Measurements from ENCODE around the gene XRCC1. TPM values are rescaled to one million over a fixed set of nuclear protein-coding genes. Genes with fewer than 3 reads are reported as not detected.
A peak's percentile ranks its signal among the peaks of the same experiment; 100 is the strongest.

Gene XRCC1
- total and polyA plus RNA-seq, 2 of the 4 experiments (the other 2 are of a cell fraction) = 12.5 to 21.3 TPM

GRCh38 chr19:43624933-43625332, 49.6 kb upstream of the XRCC1 start:
- Histone ChIP-seq H3K27ac (ENCODE audit: insufficient read depth, low read length) (no peak overlapping the region), H2AK9ac (replicated peaks; ENCODE audit: low read depth, low read length, poor library complexity) (no peak overlapping the region), H3K4me3 (ENCODE audit: insufficient read depth, low read depth, low read length) (no peak overlapping the region), H4K20me1 (ENCODE audit: insufficient read depth, low read length) (no peaks in the 10 kb centered on the region), H4K91ac (ENCODE audit: insufficient read depth, low read depth, low read length) (no peak overlapping the region), H3K27me3 (ENCODE audit: control insufficient read depth, insufficient read depth, low read length) (no peaks in the 10 kb centered on the region), H3K4ac (ENCODE audit: low read depth, low read length) (no peak overlapping the region), H4K5ac (ENCODE audit: low read depth, low read length) (no peak overlapping the region), H3K79me1 (ENCODE audit: low read depth in 1 of 2, low read length in 2 of 2) (peaks cover 8 to 12% of the 10 kb centered on the region in 2 experiments; a peak in 3 of 4 replicates), H2BK5ac (ENCODE audit: low read depth, low read length, poor library complexity, severe bottlenecking) (no peak overlapping the region), H3K9ac (ENCODE audit: low read depth, low read length) (no peak overlapping the region), H2BK15ac (ENCODE audit: low read depth, low read length) (no peak overlapping the region), H3K14ac (replicated peaks; ENCODE audit: low read depth, low read length) (no peak overlapping the region), H4K8ac (ENCODE audit: low read depth in 2 of 2, low read length in 2 of 2) (no peak overlapping the region), H3K4me2 (ENCODE audit: low read depth, low read length) (no peak overlapping the region), H3K18ac (ENCODE audit: low read depth, low read length) (no peak overlapping the region), H3K4me1 (ENCODE audit: control insufficient read depth, insufficient read depth, low read length) (peaks cover 3% of the 10 kb centered on the region), H3K9me3 (ENCODE audit: control insufficient read depth, insufficient read depth, low read length) (no peaks in the 10 kb centered on the region), H2AFZ (replicated peaks; ENCODE audit: low read length, poor library complexity) (no peak overlapping the region), H3K36me3 (ENCODE audit: control insufficient read depth, insufficient read depth, low read length) (no peaks in the 10 kb centered on the region), H2BK120ac (ENCODE audit: low read depth, low read length) (no peak overlapping the region), H3K56ac (ENCODE audit: extremely low read depth, insufficient read depth, low read length) (no peak overlapping the region), H2AK5ac (ENCODE audit: low read depth, low read length) (no peak overlapping the region), H3K9me1 (ENCODE audit: insufficient read depth, low read length) (0 out of 2 replicates have a peak, but pooled peaks cover 3% of the 10 kb centered on the region), H2BK20ac (ENCODE audit: low read depth, low read length) (no peak overlapping the region), H3K23ac (ENCODE audit: low read depth, low read length) (no peak overlapping the region)
- in situ Hi-C loops (cut with MboI; ENCODE audit: low sequenced_read_pairs) (no loop called here), dilution Hi-C loops (cut with HindIII; ENCODE audit: low sequenced_read_pairs, unreplicated experiment) (no loop called here), intact Hi-C loops (cut with micrococcal nuclease) (no loop called here)
- ATAC-seq (ENCODE audit: low read depth) = no peak
- TF ChIP-seq CEBPB (IDR thresholded peaks at IDR 0.05; ENCODE audit: low read depth, low read length) (no peak), MAFK (IDR thresholded peaks at IDR 0.05; ENCODE audit: low read depth, low read length) (no peak), NFE2L2 (IDR thresholded peaks at IDR 0.05; ENCODE audit: low read depth, low read length) (no peak)
- ChIA-PET CTCF (no interaction called here), POLR2A (ENCODE audit: unreplicated experiment) (no interaction called here)
- peak; percentile 8 for DNase-seq
- WGBS, 2 experiments (ENCODE audit: extremely low coverage in 2 of 2, insufficient read length in 1 of 2) = 30% methylated on average over 2 of the region's 30 CpGs; no CpG with 5 or more reads in 1 of the 2 experiments
- no TSS peak for BruUV-seq (replicated peaks)
